Smooth muscle cell (in vitro differentiated cells): ENCODE data around the gene IGLL5. TPM values are rescaled to one million over a fixed set of nuclear protein-coding genes. Genes with fewer than 3 reads are reported as not detected.
"Not testable (repeated sequence)": the region's sequence is repeated elsewhere in the genome, so short reads cannot be mapped to it uniquely, and the experiment has no call there.

Source experiments
- DNase-seq: peaks from one replicate; lab custom pipeline; 2025; ENCODE audit not compliant: unreplicated experiment; lab: John Stamatoyannopoulos, UW
- H2AFZ ChIP-seq: fragments of 200-600 bp; sonication (generic); 2 replicates; pipeline ENCODE4 v1.6.0; 2016; ENCODE audit warnings: antibody characterized with exemption, low read depth, mild to moderate bottlenecking
- H3F3A ChIP-seq: fragments of 200-600 bp; sonication (generic); 2 replicates; pipeline ENCODE4 v1.6.0; 2017; ENCODE audit warnings: antibody characterized with exemption, low read depth
- H3K27ac ChIP-seq: fragments of 200-600 bp; sonication (generic); 2 replicates; pipeline ENCODE4 v1.5.1; 2016; ENCODE audit warnings: low read depth, mild to moderate bottlenecking
- H3K27me3 ChIP-seq: fragments of 200-600 bp; sonication (generic); 2 replicates; pipeline ENCODE4 v1.6.1; 2016; ENCODE audit warnings: low read depth, mild to moderate bottlenecking
- H3K36me3 ChIP-seq: fragments of 200-600 bp; sonication (generic); 2 replicates; pipeline ENCODE4 v1.5.1; 2016; ENCODE audit warnings: low read depth
- H3K4me1 ChIP-seq: fragments of 200-600 bp; sonication (generic); 2 replicates; pipeline ENCODE4 v1.5.1; 2016; ENCODE audit warnings: low read depth
- H3K4me2 ChIP-seq: fragments of 200-600 bp; sonication (generic); 2 replicates; pipeline ENCODE4 v1.6.0; 2016; ENCODE audit warnings: mild to moderate bottlenecking
- H3K4me3 ChIP-seq: fragments of 200-600 bp; sonication (generic); 2 replicates; pipeline ENCODE4 v1.5.1; 2016; ENCODE audit warnings: mild to moderate bottlenecking
- H3K79me2 ChIP-seq: fragments of 200-600 bp; sonication (generic); 2 replicates; pipeline ENCODE4 v1.6.0; 2016; ENCODE audit warnings: low read depth, mild to moderate bottlenecking
- H3K9ac ChIP-seq: fragments of 200-600 bp; sonication (generic); 2 replicates; pipeline ENCODE4 v1.6.0; 2016; ENCODE audit warnings: low read depth
- H3K9me3 ChIP-seq: fragments of 200-600 bp; sonication (generic); replicated peaks from 2 replicates; pipeline ENCODE4 v1.5.1; 2016; ENCODE audit warnings: low read depth
- H4K20me1 ChIP-seq: fragments of 200-600 bp; sonication (generic); 2 replicates; pipeline ENCODE4 v1.6.0; 2016; ENCODE audit warnings: low read depth
- WGBS: methylation state at CpG from one replicate; pipeline ENCODE4 v1.1.7; 2016; ENCODE audit warnings: low lambda C conversion rate; 5-methylcytosine and 5-hydroxymethylcytosine counted together
- polyA plus RNA-seq: library from polyadenylated mRNA; unstranded; fragments of >200 nt; fragmentation: Nextera tagmentation; extraction: Ambion mirVana; gene quantifications from 2 replicates; pipeline ENCODE4 v1.2.1, GENCODE V29; 2016
- total RNA-seq: library from RNA; depleted of rRNA; stranded (reverse); fragments of >200 nt; gene quantifications from 2 replicates; pipeline ENCODE4 v1.2.3, GENCODE V29; 2014
- TF ChIP-seq, protein P1 (sequence below): fragments of 200-600 bp; sonication (generic); IDR thresholded peaks from 2 replicates; pipeline ENCODE4 v1.5.1; 2017; ENCODE audit warnings: borderline replicate concordance, mild to moderate bottlenecking, antibody characterized with exemption; ENCODE audit not compliant: insufficient read depth, poor library complexity, severe bottlenecking

Gene IGLL5
- total and polyA plus RNA-seq, 2 experiments from 2014 or later: not detected

DNA sequence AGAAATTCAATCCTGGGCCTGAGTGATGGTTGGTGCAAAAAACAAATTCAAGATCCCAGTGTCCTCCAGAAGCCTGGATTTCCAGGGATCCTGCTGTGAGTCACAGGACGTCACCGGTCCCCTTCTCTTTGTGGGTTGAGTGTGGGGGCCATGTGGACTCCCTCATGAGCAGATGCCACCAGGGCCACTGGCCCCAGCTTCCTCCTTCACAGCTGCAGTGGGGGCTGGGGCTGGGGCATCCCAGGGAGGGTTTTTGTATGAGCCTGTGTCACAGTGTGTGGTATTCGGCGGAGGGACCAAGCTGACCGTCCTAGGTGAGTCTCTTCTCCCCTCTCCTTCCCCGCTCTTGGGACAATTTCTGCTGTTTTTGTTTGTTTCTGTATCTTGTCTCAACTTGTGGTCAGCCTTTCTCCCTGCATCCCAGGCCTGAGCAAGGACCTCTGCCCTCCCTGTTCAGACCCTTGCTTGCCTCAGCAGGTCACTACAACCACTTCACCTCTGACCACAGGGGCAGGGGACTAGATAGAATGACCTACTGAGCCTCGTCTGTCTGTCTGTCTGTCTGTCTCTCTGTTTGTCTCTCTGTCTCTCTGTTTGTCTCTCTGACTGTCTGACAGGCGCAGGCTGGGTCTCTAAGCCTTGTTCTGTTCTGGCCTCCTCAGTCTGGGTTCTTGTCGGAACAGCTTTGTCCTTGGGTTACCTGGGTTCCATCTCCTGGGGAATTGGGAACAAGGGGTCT is 11.9 kb downstream of the IGLL5 start:
- not testable (repeated sequence) for H3F3A ChIP-seq, DNase-seq, H3K9ac ChIP-seq, H3K9me3 ChIP-seq, H3K36me3 ChIP-seq, H3K4me2 ChIP-seq, H3K4me3 ChIP-seq, H3K4me1 ChIP-seq, H2AFZ ChIP-seq, H4K20me1 ChIP-seq, H3K27ac ChIP-seq, H3K79me2 ChIP-seq
- peaks cover 42% of the 10 kb centered on the region for H3K27me3 ChIP-seq
- WGBS: 74% methylated on average over 9 of the region's 9 CpGs

DNA sequence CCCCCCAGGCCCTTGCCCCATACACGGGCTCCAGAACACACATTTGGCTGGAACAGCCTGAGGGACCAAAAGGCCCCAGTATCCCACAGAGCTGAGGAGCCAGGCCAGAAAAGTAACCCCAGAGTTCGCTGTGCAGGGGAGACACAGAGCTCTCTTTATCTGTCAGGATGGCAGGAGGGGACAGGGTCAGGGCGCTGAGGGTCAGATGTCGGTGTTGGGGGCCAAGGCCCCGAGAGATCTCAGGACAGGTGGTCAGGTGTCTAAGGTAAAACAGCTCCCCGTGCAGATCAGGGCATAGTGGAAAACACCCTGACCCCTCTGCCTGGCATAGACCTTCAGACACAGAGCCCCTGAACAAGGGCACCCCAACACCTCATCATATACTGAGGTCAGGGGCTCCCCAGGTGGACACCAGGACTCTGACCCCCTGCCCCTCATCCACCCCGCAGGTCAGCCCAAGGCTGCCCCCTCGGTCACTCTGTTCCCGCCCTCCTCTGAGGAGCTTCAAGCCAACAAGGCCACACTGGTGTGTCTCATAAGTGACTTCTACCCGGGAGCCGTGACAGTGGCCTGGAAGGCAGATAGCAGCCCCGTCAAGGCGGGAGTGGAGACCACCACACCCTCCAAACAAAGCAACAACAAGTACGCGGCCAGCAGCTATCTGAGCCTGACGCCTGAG is 13.1 kb downstream of the IGLL5 start:
- H3K4me2 ChIP-seq, H4K20me1 ChIP-seq, H3K4me1 ChIP-seq, H3K4me3 ChIP-seq, H3K27ac ChIP-seq, H3K9ac ChIP-seq, H3K79me2 ChIP-seq, H2AFZ ChIP-seq, H3K9me3 ChIP-seq, H3K36me3 ChIP-seq, H3F3A ChIP-seq, DNase-seq: not testable (repeated sequence)
- 84% methylated on average over 12 of the region's 16 CpGs for WGBS
- H3K27me3 ChIP-seq: peaks cover 31% of the 10 kb centered on the region

DNA sequence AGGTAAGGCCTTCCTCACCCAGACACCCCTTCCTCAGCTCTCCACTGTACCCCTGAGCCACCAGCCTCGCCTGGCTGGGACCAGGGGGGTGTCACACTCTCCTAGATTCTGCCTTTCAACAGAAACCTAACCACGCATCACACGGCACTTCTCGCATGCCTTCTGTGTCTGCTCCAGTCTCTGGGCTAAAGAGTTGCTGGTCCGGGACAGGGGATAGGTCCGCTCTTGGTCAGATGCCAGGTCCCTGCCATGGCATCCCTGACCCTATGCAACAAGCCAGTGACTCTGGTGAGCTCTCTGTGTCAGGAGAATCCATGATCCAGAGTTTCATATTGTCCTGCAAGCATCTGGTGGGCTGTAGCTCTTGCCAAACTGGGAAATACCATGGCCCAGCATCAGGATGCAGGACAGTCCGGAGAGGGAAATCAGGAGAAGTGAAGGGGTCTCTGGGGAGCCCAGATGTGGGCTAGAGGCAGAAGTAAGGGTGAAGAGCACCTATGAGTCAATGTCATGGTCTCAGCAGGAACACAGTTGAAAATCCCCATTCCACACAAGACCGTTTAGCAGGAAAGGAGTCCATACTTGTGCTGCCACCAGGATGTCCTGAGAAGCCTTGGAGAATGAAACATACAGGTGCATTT is 14.1 kb downstream of the IGLL5 start:
- no peak for DNase-seq
- Histone ChIP-seq H3K4me1 (no peaks in the 10 kb centered on the region), H2AFZ (no peak overlapping the region), H3K27me3 (peaks cover 22% of the 10 kb centered on the region), H3K4me2 (no peak overlapping the region), H3K9me3 (no peaks in the 10 kb centered on the region), H3K4me3 (no peak overlapping the region), H3K36me3 (no peaks in the 10 kb centered on the region), H3F3A (no peaks in the 10 kb centered on the region), H3K9ac (no peak overlapping the region), H4K20me1 (no peaks in the 10 kb centered on the region), H3K79me2 (no peaks in the 10 kb centered on the region), H3K27ac (no peak overlapping the region)
- TF ChIP-seq, protein P1, sequence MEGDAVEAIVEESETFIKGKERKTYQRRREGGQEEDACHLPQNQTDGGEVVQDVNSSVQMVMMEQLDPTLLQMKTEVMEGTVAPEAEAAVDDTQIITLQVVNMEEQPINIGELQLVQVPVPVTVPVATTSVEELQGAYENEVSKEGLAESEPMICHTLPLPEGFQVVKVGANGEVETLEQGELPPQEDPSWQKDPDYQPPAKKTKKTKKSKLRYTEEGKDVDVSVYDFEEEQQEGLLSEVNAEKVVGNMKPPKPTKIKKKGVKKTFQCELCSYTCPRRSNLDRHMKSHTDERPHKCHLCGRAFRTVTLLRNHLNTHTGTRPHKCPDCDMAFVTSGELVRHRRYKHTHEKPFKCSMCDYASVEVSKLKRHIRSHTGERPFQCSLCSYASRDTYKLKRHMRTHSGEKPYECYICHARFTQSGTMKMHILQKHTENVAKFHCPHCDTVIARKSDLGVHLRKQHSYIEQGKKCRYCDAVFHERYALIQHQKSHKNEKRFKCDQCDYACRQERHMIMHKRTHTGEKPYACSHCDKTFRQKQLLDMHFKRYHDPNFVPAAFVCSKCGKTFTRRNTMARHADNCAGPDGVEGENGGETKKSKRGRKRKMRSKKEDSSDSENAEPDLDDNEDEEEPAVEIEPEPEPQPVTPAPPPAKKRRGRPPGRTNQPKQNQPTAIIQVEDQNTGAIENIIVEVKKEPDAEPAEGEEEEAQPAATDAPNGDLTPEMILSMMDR: no peak
- 87% methylated on average over 8 of the region's 8 CpGs for WGBS

DNA sequence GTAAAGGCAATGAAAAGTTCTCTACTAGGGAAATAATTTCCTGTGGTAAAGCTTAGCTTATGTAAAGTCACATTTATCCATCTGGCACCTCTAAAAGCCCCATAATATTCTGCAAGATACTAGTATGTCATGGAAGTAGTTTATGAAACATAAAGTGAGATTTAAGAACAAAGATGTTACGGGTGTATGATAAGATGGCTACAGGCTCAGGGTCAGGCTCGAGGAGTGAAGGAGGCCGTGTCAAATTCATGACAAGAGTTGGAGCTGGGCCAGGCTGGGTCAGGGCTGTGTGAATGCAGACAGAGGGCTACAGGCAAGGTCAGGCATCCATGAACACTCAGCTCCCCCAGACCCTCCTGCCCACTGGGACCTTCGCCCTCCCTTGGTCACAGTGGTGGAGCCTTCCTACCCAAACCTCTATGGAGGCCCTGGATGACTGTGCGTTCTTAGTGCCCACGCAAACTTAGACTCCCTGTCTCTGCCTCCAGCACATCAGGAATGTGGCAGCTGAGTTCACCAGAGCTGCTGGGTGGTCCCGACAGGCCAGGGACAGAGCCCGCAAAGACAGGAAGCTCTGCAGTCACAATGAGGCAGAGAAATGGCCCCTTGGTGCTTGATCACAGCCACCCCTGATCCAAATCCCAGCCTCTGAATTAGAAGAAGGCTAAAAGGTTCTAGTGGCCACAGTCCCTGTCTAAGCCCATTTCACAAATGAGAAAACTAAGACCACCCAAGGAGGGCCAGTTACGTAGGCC is 14.8 kb downstream of the IGLL5 start:
- Histone ChIP-seq H3K9ac (no peak overlapping the region), H3F3A (no peaks in the 10 kb centered on the region), H3K79me2 (no peaks in the 10 kb centered on the region), H3K4me3 (no peak overlapping the region), H3K4me2 (no peak overlapping the region), H3K4me1 (no peaks in the 10 kb centered on the region), H3K27ac (no peak overlapping the region), H2AFZ (no peak overlapping the region), H4K20me1 (no peaks in the 10 kb centered on the region), H3K9me3 (no peaks in the 10 kb centered on the region), H3K27me3 (peaks cover 24% of the 10 kb centered on the region), H3K36me3 (no peaks in the 10 kb centered on the region)
- TF ChIP-seq, protein P1: no peak
- WGBS: 87% methylated on average over 9 of the region's 9 CpGs
- no peak for DNase-seq
